Hepatocyte (in vitro differentiated cells): ENCODE measurements around the gene SETBP1. TPM values are rescaled to one million over a fixed set of nuclear protein-coding genes. Genes with fewer than 3 reads are reported as not detected.

Experiments used
- DNase-seq: peaks from one replicate; pipeline ENCODE4 v3.0.0-alpha.2; 2016; ENCODE audit warnings: low spot score
- H2AFZ ChIP-seq: fragments of 200-600 bp; sonication (generic); 2 replicates; pipeline ENCODE4 v1.6.0; 2016; ENCODE audit warnings: antibody characterized with exemption, mild to moderate bottlenecking
- H3K27ac ChIP-seq: fragments of 200-600 bp; sonication (generic); 2 replicates; pipeline ENCODE4 v1.5.1; 2016; ENCODE audit warnings: mild to moderate bottlenecking
- H3K27me3 ChIP-seq: fragments of 200-600 bp; sonication (generic); 2 replicates; pipeline ENCODE4 v1.6.1; 2016
- H3K36me3 ChIP-seq: fragments of 200-600 bp; sonication (generic); replicated peaks from 2 replicates; pipeline ENCODE4 v1.5.1; 2016; ENCODE audit warnings: low read depth; ENCODE audit not compliant: insufficient read depth
- H3K4me1 ChIP-seq: fragments of 200-600 bp; sonication (generic); 2 replicates; pipeline ENCODE4 v1.5.1; 2016; ENCODE audit warnings: mild to moderate bottlenecking, moderate library complexity; ENCODE audit not compliant: insufficient read depth
- H3K4me2 ChIP-seq: fragments of 200-600 bp; sonication (generic); 2 replicates; pipeline ENCODE4 v1.6.0; 2016
- H3K4me3 ChIP-seq: fragments of 200-600 bp; sonication (generic); 2 replicates; pipeline ENCODE4 v1.5.1; 2016; ENCODE audit warnings: mild to moderate bottlenecking
- H3K79me2 ChIP-seq: fragments of 200-600 bp; sonication (generic); 2 replicates; pipeline ENCODE4 v1.6.0; 2017; ENCODE audit warnings: mild to moderate bottlenecking
- H3K9me2 ChIP-seq: fragments of 200-600 bp; sonication (generic); replicated peaks from 2 replicates; pipeline ENCODE4 v1.6.0; 2017; ENCODE audit warnings: mild to moderate bottlenecking; ENCODE audit not compliant: insufficient read depth
- H3K9me3 ChIP-seq: fragments of 200-600 bp; sonication (generic); 2 replicates; pipeline ENCODE4 v1.5.1; 2016; ENCODE audit warnings: low read depth, mild to moderate bottlenecking
- H4K20me1 ChIP-seq: fragments of 200-600 bp; sonication (generic); 2 replicates; pipeline ENCODE4 v1.6.0; 2016; ENCODE audit warnings: mild to moderate bottlenecking; ENCODE audit not compliant: insufficient read depth, poor library complexity, severe bottlenecking
- EZH2 ChIP-seq: fragments of 200-600 bp; sonication (generic); IDR thresholded peaks from 2 replicates; pipeline ENCODE4 v1.6.1; 2016; ENCODE audit warnings: antibody characterized with exemption, mild to moderate bottlenecking, borderline replicate concordance
- EZH2phosphoT487 ChIP-seq: fragments of 200-600 bp; sonication (generic); IDR thresholded peaks from one replicate; pipeline ENCODE4 v1.6.1; 2018; ENCODE audit warnings: antibody characterized with exemption, mild to moderate bottlenecking, low read depth, moderate library complexity; ENCODE audit not compliant: unreplicated experiment, severe bottlenecking
- WGBS: methylation state at CpG from one replicate; pipeline ENCODE4 v1.1.6; 2016; ENCODE audit warnings: low lambda C conversion rate; ENCODE audit errors: missing lambda C conversion rate; 5-methylcytosine and 5-hydroxymethylcytosine counted together
- polyA plus RNA-seq: library from polyadenylated mRNA; unstranded; fragments of >200 nt; fragmentation: Nextera tagmentation; extraction: Ambion mirVana; gene quantifications from 2 replicates; pipeline ENCODE4 v1.2.1, GENCODE V29; 2016
- total RNA-seq: library from RNA; depleted of rRNA; stranded (reverse); fragments of >200 nt; gene quantifications from 2 replicates; pipeline ENCODE4 v1.2.3, GENCODE V29; 2014
- TF ChIP-seq, protein P1 (sequence below): fragments of 200-600 bp; sonication (generic); IDR thresholded peaks from 2 replicates; pipeline ENCODE4 v1.5.1; 2016; ENCODE audit warnings: antibody characterized with exemption, mild to moderate bottlenecking; ENCODE audit not compliant: poor library complexity

Gene SETBP1
- total and polyA plus RNA-seq, 2 experiments from 2014 or later, result 10.3 to 21.1 TPM

- no peak overlapping the region for H2AFZ ChIP-seq
- no peak overlapping the region for H3K27ac ChIP-seq
- no peaks in the 10 kb centered on the region for H3K9me3 ChIP-seq
- DNase-seq, result no peak
- no peaks in the 10 kb centered on the region for H3K27me3 ChIP-seq
- no peaks in the 10 kb centered on the region for H3K9me2 ChIP-seq
- no peaks in the 10 kb centered on the region for H4K20me1 ChIP-seq
- H3K4me1 ChIP-seq, result no peaks in the 10 kb centered on the region
- H3K4me3 ChIP-seq, result no peak overlapping the region
- no peaks in the 10 kb centered on the region for H3K79me2 ChIP-seq
- H3K4me2 ChIP-seq, result no peak overlapping the region
- H3K36me3 ChIP-seq, result no peaks in the 10 kb centered on the region
- no peak for TF ChIP-seq EZH2
- TF ChIP-seq, protein P1, sequence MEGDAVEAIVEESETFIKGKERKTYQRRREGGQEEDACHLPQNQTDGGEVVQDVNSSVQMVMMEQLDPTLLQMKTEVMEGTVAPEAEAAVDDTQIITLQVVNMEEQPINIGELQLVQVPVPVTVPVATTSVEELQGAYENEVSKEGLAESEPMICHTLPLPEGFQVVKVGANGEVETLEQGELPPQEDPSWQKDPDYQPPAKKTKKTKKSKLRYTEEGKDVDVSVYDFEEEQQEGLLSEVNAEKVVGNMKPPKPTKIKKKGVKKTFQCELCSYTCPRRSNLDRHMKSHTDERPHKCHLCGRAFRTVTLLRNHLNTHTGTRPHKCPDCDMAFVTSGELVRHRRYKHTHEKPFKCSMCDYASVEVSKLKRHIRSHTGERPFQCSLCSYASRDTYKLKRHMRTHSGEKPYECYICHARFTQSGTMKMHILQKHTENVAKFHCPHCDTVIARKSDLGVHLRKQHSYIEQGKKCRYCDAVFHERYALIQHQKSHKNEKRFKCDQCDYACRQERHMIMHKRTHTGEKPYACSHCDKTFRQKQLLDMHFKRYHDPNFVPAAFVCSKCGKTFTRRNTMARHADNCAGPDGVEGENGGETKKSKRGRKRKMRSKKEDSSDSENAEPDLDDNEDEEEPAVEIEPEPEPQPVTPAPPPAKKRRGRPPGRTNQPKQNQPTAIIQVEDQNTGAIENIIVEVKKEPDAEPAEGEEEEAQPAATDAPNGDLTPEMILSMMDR, result no peak
- TF ChIP-seq EZH2phosphoT487, result no peak
These were observed 197.6 kb downstream of the SETBP1 start for GRCh38 chr18:44878335-44878734.

GRCh38 chr18:44880170-44880569 is 199.5 kb downstream of the SETBP1 start:
- peaks cover 2% of the 10 kb centered on the region for H3K79me2 ChIP-seq
- no peaks in the 10 kb centered on the region for H3K36me3 ChIP-seq
- DNase-seq, result no peak
- H2AFZ ChIP-seq, result no peak overlapping the region
- H3K4me1 ChIP-seq, result no peaks in the 10 kb centered on the region
- H3K4me2 ChIP-seq, result no peak overlapping the region
- no peaks in the 10 kb centered on the region for H3K9me2 ChIP-seq
- TF ChIP-seq, protein P1, result no peak
- TF ChIP-seq EZH2 (no peak), EZH2phosphoT487 (no peak)
- H3K9me3 ChIP-seq, result no peaks in the 10 kb centered on the region
- H3K27ac ChIP-seq, result no peak overlapping the region
- H4K20me1 ChIP-seq, result no peaks in the 10 kb centered on the region
- no peaks in the 10 kb centered on the region for H3K27me3 ChIP-seq
- H3K4me3 ChIP-seq, result no peak overlapping the region
- WGBS, result 98% methylated on average over 5 of the region's 5 CpGs

DNA sequence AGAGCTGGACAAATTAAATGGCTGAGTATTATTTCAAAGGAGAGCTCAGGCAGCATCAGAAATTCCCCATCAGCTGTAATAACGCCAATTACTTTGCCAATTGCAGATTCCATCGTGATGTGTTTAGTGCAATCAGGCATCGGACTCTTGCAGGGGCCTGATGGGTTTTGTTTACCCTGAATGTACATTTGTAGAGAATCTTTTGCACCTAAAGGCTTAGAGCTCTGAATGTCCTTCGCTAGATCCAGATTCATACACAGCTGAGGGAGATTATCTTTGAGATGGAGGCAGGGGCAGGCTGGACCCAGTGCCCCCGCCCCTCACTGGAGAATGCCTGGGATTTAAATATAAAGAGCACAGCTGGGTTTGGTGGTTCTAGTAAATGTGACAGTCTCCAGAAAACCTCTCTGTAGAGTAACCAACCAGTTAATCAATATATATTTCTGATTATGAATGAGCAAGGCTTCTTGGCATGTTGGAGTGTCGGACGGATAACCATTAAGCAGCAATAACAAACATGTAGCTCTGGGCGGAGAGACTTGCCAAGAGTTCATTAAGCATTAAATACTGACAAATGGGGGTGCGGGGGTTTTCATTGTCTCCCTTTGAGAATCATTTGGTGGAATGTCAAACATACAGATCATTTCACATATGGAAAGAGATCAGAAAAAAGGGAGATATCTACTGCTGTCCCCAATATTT is 200.9 kb downstream of the SETBP1 start:
- no peak overlapping the region for H3K27ac ChIP-seq

More for the DNA sequence above, 200.9 kb downstream of the SETBP1 start:
- Histone ChIP-seq H3K79me2 (peaks cover 7% of the 10 kb centered on the region), H3K27me3 (no peaks in the 10 kb centered on the region), H3K4me2 (no peak overlapping the region), H3K36me3 (no peaks in the 10 kb centered on the region), H3K9me3 (no peaks in the 10 kb centered on the region), H3K4me1 (no peaks in the 10 kb centered on the region), H4K20me1 (no peaks in the 10 kb centered on the region), H2AFZ (no peak overlapping the region), H3K4me3 (no peak overlapping the region), H3K9me2 (no peaks in the 10 kb centered on the region)
- TF ChIP-seq EZH2 (no peak), EZH2phosphoT487 (no peak)
- TF ChIP-seq, protein P1, result no peak
- no peak for DNase-seq
- 77% methylated on average over 9 of the region's 9 CpGs for WGBS
